ENCODE measurements around the gene TRIM7.
"Not testable (repeated sequence)": the region's sequence is repeated elsewhere in the genome, so short reads cannot be mapped to it uniquely, and the experiment has no call there.

The TRIM7 gene

GRCh38 chr5:181151146-181151545 lies 53.9 kb downstream of the TRIM7 start:
- Histone ChIP-seq H3K4me1 (ENCODE audit: low read depth, poor library complexity, severe bottlenecking) (no peaks in the 10 kb centered on the region), H2AFZ (ENCODE audit: low read depth) (no peak overlapping the region), H3K4me2 (no peak overlapping the region)

GRCh38 chr5:181149806-181150733 lies 54.9 kb downstream of the TRIM7 start:
- no peak overlapping the region for H3K4me3 ChIP-seq (IDR thresholded peaks at IDR 0.05; ENCODE audit: insufficient read depth, low read depth, low read length)
- H3K9ac ChIP-seq: no peak overlapping the region
- no peak for TF ChIP-seq CTCF (conservative IDR thresholded peaks at IDR 0.05; ENCODE audit: low read depth, low read length)
- no peaks in the 10 kb centered on the region for H3K36me3 ChIP-seq (ENCODE audit: insufficient read depth)
- no peak overlapping the region for H3K4me2 ChIP-seq
- H2AFZ ChIP-seq (ENCODE audit: low read depth): no peak overlapping the region
- H3K79me2 ChIP-seq (ENCODE audit: insufficient read depth, low read depth): no peaks in the 10 kb centered on the region
- H4K20me1 ChIP-seq (ENCODE audit: insufficient read depth): no peaks in the 10 kb centered on the region
- no peaks in the 10 kb centered on the region for H3K27me3 ChIP-seq (ENCODE audit: insufficient read depth, low read depth)
- H3K4me1 ChIP-seq (ENCODE audit: low read depth, poor library complexity, severe bottlenecking): no peaks in the 10 kb centered on the region
- no peak overlapping the region for H3K27ac ChIP-seq

More at GRCh38 chr5:181151146-181151545, 53.9 kb downstream of the TRIM7 start:
- TF ChIP-seq CTCF (conservative IDR thresholded peaks at IDR 0.05; ENCODE audit: low read depth, low read length): no peak
- H3K4me3 ChIP-seq (IDR thresholded peaks at IDR 0.05; ENCODE audit: insufficient read depth, low read depth, low read length): no peak overlapping the region
- H3K9ac ChIP-seq: no peak overlapping the region
- no peaks in the 10 kb centered on the region for H4K20me1 ChIP-seq (ENCODE audit: insufficient read depth)
- no peaks in the 10 kb centered on the region for H3K79me2 ChIP-seq (ENCODE audit: insufficient read depth, low read depth)
- H3K36me3 ChIP-seq (ENCODE audit: insufficient read depth): no peaks in the 10 kb centered on the region
- no peaks in the 10 kb centered on the region for H3K27me3 ChIP-seq (ENCODE audit: insufficient read depth, low read depth)
- H3K27ac ChIP-seq: no peak overlapping the region

- Histone ChIP-seq H3K4me1 (ENCODE audit: low read depth, poor library complexity, severe bottlenecking) (no peaks in the 10 kb centered on the region), H3K4me2 (no peak overlapping the region)
Observed at GRCh38 chr5:181149355-181149754, 55.6 kb downstream of the TRIM7 start.

GRCh38 chr5:181146927-181147636 lies 57.9 kb downstream of the TRIM7 start, which contains the start of gene OR2V2:
Gene OR2V2 (plus strand): TSS chr5:181147586. CDS start chr5:181154943, 7,357 bp downstream.
- H3K79me2 ChIP-seq (ENCODE audit: insufficient read depth, low read depth); H3K4me2 ChIP-seq: not testable (repeated sequence)

More at GRCh38 chr5:181149355-181149754, 55.6 kb downstream of the TRIM7 start:
- H3K79me2 ChIP-seq (ENCODE audit: insufficient read depth, low read depth): no peaks in the 10 kb centered on the region
- no peak overlapping the region for H3K4me3 ChIP-seq (IDR thresholded peaks at IDR 0.05; ENCODE audit: insufficient read depth, low read depth, low read length)
- H2AFZ ChIP-seq (ENCODE audit: low read depth): no peak overlapping the region
- no peak overlapping the region for H3K27ac ChIP-seq
- H3K27me3 ChIP-seq (ENCODE audit: insufficient read depth, low read depth): no peaks in the 10 kb centered on the region
- no peaks in the 10 kb centered on the region for H3K36me3 ChIP-seq (ENCODE audit: insufficient read depth)
- no peak overlapping the region for H3K9ac ChIP-seq
- TF ChIP-seq CTCF (conservative IDR thresholded peaks at IDR 0.05; ENCODE audit: low read depth, low read length): no peak
- H4K20me1 ChIP-seq (ENCODE audit: insufficient read depth): no peaks in the 10 kb centered on the region

More at GRCh38 chr5:181146927-181147636, 57.9 kb downstream of the TRIM7 start, which contains the start of gene OR2V2:
- H3K4me3 ChIP-seq (IDR thresholded peaks at IDR 0.05; ENCODE audit: insufficient read depth, low read depth, low read length); H3K27me3 ChIP-seq (ENCODE audit: insufficient read depth, low read depth); H4K20me1 ChIP-seq (ENCODE audit: insufficient read depth); H2AFZ ChIP-seq (ENCODE audit: low read depth); H3K4me1 ChIP-seq (ENCODE audit: low read depth, poor library complexity, severe bottlenecking); H3K9ac ChIP-seq; H3K36me3 ChIP-seq (ENCODE audit: insufficient read depth); H3K27ac ChIP-seq: not testable (repeated sequence)

Measured in KMS-11 (cell line).